ENCODE results near the gene PTPN14.

The PTPN14 gene

GRCh38 chr1:214328770-214329469 lies 222.5 kb downstream of the PTPN14 start:
- DNase-seq: peak; percentile 76

- DNase-seq: no peak
Observed at GRCh38 chr1:214327514-214327913, 223.9 kb downstream of the PTPN14 start.

- no peak for DNase-seq
Observed at GRCh38 chr1:214326406-214326805, 225.0 kb downstream of the PTPN14 start.

DNA sequence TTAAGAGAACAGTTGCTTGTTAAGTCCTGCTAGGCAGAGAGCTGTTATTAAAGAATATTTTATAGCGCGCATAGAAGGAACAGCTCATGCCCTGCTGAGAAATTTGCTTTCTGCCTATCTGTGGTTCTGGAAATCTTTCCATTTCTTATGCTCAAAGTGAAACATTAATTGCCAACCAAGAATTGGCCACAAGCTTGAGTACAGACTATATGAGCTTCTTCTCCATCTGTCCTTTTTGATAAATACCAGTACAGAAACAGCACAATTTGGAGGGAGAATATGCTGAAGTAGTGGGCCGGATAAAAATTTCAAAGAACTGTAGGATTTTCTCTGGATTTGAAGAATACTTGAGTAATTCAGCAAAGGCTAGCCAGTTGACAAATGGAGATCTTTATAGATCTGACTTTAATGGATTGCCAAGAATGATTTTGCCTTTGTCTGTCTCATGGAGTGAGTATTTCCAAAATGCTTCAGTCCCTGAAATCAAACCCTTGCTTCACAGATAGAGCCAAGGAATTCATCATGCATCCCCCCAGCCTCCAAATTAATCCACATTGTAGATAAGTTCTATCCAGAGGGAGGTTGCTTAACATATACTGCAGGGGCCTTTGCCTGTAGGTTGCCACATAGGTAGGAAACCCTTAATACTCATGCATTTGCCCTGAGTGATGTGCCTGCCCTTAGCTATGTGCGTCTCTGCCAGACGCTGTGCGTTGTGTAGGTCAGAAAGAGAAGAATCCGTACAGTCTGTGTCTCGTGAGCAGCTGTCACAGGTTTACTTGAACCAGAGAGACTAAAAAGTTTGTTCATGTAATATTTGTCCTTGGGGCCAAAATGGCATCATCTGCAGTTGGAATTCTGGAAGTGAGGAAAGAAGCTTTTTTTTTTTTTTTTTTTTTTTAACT lies 226.3 kb downstream of the PTPN14 start:
- DNase-seq: no peak

DNA sequence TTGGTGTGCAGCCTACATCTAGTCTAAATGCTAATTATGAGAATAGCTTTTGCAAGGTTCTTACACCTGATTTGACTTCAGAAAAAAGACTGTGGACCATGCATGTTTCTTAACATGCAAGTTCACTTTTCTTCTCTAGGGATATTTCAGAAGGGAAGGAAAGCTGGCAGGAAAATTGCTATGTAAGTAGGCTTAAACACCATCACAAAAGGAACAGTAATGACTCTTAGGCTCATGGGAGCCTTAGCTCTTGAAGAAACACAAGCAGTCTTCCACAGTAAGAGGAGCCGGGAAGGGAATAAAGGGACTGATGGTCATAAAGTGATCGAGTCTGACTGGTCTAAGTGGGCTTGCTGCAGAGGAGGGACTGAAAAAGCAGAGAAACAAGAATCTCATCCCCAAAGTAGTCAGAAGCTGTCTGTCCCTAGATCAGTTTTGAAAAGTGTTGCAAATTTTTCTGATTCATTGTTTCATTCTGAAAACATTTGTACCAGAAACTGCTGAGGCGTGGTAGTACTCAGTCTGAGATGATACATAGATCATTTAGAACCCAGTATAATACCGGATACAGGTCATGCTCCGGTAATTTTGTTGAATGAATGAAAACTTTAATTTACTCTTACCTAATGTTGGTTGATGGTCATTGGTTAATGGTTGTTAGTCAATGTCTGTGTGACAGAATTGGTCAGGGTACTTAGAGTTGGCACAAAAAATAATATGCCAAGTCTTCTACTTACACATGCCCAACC lies 229.5 kb downstream of the PTPN14 start:
- DNase-seq: no peak

- DNase-seq: no peak
Observed at GRCh38 chr1:214319938-214320337, 231.5 kb downstream of the PTPN14 start.

DNA sequence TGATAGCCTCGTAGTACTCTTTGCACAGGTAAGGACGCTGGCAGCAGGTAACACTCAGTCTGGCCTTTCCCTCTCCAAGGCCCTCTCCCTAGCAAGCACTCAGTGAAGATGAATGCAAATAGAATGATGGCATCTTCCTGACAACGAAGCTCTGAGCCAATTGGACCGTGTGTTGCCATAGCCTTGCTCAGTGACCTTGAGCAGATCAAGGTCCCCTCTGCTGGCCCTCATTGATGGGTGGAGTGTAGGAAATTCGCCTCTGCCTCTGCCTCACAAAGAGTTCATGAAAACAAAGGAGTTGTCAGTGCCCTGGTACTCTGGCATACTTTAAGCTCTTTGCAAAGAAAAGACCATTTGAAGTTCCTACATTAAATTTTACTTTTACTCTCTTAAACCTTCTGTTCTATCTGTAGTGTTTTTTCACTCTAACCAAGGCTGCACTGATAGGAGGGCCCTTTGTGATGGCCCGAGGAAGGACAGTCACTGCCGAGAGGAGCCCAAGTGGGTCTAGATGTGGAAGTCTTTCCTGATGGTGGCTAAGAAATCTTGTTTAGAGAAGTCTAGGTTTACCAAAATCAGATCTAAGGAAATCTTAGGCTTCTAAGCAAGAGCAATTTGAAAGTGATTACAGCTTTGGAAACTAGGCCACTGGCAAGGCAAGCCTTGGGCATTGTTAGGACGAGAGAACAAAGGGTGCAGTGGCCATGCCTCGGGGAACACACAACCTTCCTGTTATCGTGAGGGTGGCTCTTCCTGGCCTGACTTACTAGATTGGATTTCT lies 232.3 kb downstream of the PTPN14 start:
- no peak for DNase-seq

GRCh38 chr1:214318356-214318755 lies 233.0 kb downstream of the PTPN14 start:
- DNase-seq: peak; percentile 22

GRCh38 chr1:214317734-214318133 lies 233.7 kb downstream of the PTPN14 start:
- DNase-seq: no peak

GRCh38 chr1:214317300-214317699 lies 234.1 kb downstream of the PTPN14 start:
- no peak for DNase-seq

DNA sequence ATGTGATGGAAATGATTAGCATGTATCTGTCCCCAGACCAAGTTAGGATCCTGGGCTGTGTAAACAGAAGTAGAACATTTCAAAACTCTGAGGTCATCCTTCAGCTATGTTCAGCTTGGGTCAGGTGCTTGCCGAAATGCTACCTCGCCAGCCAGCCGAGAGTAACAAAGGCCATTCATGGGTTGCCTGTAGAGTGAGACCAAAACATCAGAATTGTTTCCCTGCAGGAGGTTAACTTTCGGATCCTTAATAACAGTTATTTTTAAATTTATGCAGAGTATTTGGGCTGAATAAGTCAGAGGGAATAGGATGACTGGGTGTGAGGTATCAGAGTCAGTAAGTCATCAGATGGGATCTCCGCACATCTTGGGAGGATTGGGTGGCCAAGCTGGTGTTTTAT lies 234.8 kb downstream of the PTPN14 start:
- DNase-seq: peak; percentile 52

- no peak for DNase-seq
Observed at GRCh38 chr1:214314178-214314843, 237.1 kb downstream of the PTPN14 start.

DNA sequence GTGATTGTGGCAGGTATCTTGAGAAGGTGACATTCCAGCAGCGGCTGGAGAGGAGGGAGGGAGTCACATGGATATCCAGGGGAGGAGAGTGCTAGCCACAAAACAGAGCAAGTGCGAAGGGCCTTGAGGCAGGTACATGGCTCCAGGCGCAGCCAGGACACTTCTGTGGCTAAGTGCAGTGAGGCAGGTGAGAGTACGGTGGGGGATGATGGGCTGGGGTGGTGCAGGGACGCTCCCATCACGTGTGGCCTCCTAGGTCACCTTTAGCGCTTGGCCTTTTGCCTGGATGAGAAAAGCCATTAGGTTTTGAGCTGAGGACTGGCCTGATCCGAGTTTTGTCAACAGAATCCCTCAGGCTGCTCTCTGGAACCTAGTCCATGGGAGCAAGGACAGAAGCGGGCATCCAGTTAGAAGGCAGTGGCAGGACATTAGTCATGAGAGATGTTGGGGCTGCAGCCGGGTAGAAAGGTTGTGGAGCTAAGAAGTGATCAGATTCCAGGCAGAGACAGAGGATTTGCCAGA lies 238.8 kb downstream of the PTPN14 start:
- DNase-seq: no peak

GRCh38 chr1:214310777-214311690 lies 240.4 kb downstream of the PTPN14 start:
- DNase-seq: no peak

DNA sequence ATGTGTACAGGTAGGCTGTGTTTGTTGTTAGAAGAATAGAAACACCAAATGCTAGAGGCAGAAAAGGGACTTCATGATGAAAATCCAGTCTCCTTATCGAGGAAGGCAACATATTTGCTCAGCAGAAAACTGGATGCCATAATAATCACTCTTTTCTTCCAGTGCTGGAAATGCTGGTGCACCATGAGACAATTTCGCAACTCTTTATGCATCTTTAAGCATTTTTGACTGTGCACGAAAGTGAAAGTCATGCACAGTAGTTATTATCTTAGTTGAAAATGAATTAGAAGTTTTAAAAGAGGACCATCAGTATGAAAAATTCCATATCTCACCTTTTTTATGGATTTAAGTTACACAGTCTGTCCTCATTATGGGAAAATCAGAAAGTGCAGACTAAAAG lies 241.4 kb downstream of the PTPN14 start:
- DNase-seq: no peak

- no peak for DNase-seq
Observed at GRCh38 chr1:214306269-214306668, 245.1 kb downstream of the PTPN14 start.

GRCh38 chr1:214305164-214305751 lies 246.1 kb downstream of the PTPN14 start:
- no peak for DNase-seq

GRCh38 chr1:214303141-214303930 lies 248.1 kb downstream of the PTPN14 start:
- DNase-seq: no peak

GRCh38 chr1:214301526-214301925 lies 249.9 kb downstream of the PTPN14 start:
- no peak for DNase-seq
